GM12875 (cell line): ENCODE measurements around the gene ENTR1.

Experiments
- H3K4me3 ChIP-seq: one replicate; pipeline ENCODE4 v1.5.1; 2011; ENCODE audit warnings: low read depth, low read length, control low read depth
- TF ChIP-seq, protein P1 (sequence below): IDR thresholded peaks from 2 replicates; pipeline ENCODE4 v1.5.1; 2011; ENCODE audit warnings: low read depth, mild to moderate bottlenecking, control low read depth, inconsistent platforms, low read length, moderate library complexity, borderline replicate concordance; ENCODE audit not compliant: insufficient read depth

Gene ENTR1

DNA sequence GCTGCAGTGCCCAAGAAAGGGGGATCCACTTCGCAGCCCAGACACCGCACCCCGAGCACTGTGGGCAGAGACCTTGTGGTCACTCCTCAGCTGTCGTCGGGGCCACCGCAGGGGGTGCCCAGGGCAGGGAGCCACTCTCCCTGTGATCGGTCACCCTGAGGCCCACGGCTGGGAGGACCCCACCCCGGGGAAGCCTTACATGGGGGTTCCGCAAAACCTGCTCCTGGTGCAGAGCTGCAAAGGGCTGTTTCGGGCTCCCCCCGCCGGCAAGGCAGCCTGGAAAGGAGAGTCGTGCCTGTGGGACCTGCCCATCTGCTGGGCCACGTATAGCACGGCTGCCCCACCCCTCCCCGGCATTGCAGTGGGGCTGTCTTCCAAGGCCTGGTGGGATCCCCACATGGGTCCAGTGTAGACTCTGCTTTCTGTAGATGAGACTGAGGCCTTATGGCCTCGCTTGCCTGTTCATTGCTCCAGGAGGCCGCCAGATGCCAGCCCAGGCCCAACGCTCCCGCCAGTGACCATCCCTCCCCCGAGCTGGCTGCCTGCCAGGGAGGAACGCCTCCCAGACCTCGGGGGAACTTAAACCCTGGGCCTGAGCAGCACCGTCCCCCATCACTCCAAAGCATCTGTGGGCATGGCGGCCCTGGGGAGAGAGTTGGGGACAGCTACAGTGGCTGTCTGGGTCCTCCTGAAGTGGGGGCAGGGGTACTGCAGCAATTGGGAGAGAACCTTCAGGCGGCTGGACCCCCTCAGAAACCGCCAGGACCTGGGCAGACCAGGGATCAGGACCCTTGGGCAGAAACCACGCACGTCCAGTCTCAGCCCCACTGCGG lies 45.3 kb downstream of the ENTR1 start:
- H3K4me3 ChIP-seq: no peak overlapping the region
- TF ChIP-seq, protein P1, sequence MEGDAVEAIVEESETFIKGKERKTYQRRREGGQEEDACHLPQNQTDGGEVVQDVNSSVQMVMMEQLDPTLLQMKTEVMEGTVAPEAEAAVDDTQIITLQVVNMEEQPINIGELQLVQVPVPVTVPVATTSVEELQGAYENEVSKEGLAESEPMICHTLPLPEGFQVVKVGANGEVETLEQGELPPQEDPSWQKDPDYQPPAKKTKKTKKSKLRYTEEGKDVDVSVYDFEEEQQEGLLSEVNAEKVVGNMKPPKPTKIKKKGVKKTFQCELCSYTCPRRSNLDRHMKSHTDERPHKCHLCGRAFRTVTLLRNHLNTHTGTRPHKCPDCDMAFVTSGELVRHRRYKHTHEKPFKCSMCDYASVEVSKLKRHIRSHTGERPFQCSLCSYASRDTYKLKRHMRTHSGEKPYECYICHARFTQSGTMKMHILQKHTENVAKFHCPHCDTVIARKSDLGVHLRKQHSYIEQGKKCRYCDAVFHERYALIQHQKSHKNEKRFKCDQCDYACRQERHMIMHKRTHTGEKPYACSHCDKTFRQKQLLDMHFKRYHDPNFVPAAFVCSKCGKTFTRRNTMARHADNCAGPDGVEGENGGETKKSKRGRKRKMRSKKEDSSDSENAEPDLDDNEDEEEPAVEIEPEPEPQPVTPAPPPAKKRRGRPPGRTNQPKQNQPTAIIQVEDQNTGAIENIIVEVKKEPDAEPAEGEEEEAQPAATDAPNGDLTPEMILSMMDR: no peak

GRCh38 chr9:136363949-136364748 lies 46.3 kb downstream of the ENTR1 start:
- no peak overlapping the region for H3K4me3 ChIP-seq
- TF ChIP-seq, protein P1: no peak

DNA sequence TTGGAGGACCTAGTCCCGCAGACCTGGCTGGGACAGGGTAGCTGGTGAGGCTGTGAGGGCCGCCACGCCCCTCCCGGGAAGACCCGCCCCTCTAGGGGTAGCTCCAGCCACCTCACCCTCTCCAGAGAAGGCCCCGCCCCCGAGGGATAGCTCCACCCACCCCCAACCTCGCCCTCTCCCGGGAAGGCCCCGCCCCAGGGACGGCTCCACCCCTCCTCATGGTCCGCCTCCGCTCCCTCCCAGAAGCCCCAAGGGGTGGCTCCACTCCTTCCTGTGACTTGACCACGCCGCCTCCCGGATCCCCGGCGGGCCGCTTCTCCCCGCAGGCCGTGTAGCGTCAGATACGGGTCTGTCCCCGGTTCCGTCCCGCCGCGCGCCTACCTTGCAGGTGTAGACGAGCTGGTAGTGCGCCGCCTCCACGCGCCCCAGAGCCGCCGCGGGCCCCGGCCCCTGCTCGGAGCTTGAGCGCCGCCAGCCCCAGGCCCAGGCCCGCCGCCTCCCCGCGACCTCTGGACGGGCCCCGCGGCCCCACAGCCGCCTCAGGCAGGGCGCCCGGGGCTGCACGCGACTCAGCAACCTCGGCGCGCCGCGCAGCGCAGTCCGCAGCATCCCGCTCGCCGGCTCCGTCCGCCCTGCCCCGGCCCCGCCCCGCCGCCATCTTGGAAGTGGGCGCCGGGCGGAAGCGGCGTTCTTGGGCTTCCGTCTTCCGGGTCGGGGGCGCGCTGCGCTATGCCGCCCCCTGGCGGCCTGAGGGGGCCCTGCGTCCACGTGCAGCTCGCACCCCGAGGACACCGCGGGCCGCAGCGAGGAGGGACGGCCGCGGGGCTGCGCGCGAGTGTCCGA lies 47.1 kb downstream of the ENTR1 start, which contains the start of gene DNLZ:
DNLZ (minus strand) TSS at position 639 of the 843 bp plus-strand sequence; CDS start at position 609, 30 bp downstream.
- peak within 1 kb of the TSS; percentile 86 for H3K4me3 ChIP-seq
- TF ChIP-seq, protein P1: peak; percentile 99

DNA sequence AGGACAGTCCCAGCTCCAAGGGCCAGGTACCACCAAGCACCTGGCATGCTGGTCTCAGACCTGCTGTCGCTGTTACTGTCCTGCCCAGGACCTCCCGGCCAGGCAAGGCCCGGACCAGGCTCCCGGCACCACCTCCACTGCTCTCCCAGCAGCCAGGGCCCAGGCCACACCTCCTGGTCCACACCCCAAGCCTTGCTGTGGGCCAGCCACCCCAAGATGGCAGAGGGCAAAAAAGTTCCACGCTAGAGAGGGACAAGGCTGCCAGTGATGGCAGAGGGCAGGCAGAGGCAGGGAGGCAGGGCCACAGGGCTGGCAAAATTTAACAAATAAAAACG lies 48.0 kb downstream of the ENTR1 start:
- TF ChIP-seq, protein P1: no peak
- H3K4me3 ChIP-seq: no peak overlapping the region

DNA sequence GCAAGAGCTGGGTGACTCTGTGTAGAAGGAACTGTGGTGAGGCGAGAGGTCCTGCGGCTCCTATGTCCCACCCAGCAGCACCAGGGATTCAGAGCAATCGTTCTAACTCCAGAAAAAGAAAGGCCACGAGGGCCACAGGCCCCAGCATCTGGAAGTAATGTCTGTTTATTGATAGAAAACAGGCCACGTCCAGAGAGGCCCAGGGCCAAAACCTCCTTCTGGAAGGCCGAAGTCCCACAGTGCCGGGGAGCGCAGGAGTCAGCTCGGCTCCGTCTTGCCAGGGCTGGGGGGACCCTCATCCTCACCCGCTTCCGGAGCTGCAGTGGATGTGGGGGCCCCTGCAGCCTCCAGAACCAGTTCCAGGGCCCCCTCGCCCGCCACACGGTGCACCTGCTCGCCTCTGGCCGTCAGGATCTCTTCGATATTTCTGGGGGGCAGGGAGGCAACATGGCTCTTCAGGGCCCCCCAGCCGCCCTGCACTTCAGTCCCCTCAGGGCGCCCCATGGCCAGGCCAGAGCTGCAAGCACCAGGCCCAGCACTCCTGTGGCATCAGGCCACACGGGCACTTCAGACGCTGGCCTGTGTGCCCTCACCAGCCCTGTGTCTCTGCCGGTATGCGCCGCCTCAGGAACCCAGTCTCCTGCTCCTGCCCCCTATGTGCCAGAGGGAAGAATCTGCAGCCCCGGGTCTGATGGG lies 48.5 kb downstream of the ENTR1 start:
- TF ChIP-seq, protein P1: no peak
- no peak overlapping the region for H3K4me3 ChIP-seq

DNA sequence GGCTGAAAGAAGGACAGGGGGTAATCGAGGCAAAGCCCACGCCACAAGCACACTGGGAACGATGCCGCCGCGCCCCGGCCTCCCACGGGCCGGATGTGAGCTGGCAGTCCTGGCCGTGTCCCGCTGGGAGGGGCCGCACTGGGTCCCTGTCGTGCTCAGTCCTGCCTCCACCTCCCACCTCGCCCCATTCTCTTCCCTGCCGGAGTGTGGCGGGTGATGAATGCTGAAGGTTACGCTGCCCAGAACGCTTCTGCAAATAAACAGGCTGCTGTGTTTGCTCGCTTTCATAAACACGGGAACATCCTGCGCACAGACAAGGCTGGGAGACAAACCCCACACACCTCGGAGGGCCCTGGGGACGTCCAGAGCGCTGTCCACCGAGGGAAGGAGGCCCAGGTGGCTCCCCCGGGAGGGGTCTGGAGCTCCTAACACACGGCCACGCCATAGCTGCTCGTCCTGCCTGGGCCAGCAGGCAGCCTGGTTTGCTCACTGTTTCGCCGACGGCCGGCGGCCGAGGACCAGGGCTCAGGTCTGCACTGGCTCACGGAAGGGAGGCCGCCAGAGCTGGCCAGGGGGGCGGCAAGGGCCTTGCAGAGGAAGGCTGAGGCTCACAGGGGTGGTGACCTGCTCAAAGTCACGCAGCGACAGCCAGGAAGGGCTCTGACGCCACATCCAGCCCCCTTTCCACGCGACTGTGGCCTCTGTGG lies 49.2 kb downstream of the ENTR1 start:
- no peak overlapping the region for H3K4me3 ChIP-seq
- TF ChIP-seq, protein P1: no peak
